ENCODE data around the gene NCF4.

The NCF4 gene

GRCh38 chr22:36865346-36865745 is 4.5 kb downstream of the NCF4 start:
- H3K27ac ChIP-seq = peak overlapping the region; percentile 95
- TF ChIP-seq, protein P1, sequence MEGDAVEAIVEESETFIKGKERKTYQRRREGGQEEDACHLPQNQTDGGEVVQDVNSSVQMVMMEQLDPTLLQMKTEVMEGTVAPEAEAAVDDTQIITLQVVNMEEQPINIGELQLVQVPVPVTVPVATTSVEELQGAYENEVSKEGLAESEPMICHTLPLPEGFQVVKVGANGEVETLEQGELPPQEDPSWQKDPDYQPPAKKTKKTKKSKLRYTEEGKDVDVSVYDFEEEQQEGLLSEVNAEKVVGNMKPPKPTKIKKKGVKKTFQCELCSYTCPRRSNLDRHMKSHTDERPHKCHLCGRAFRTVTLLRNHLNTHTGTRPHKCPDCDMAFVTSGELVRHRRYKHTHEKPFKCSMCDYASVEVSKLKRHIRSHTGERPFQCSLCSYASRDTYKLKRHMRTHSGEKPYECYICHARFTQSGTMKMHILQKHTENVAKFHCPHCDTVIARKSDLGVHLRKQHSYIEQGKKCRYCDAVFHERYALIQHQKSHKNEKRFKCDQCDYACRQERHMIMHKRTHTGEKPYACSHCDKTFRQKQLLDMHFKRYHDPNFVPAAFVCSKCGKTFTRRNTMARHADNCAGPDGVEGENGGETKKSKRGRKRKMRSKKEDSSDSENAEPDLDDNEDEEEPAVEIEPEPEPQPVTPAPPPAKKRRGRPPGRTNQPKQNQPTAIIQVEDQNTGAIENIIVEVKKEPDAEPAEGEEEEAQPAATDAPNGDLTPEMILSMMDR (IDR thresholded peaks at IDR 0.05) = no peak
- peaks cover 67 to 75% of the 10 kb centered on the region in 2 experiments for H3K4me1 ChIP-seq (ENCODE audit: control insufficient read depth in 1 of 2, insufficient read depth in 1 of 2, low read depth in 1 of 2, low read length in 1 of 2)
- H3K27me3 ChIP-seq = no peaks in the 10 kb centered on the region
- no peak overlapping the region for H3K4me3 ChIP-seq (ENCODE audit: low read depth in 1 of 2, low read length in 1 of 2)
- H3K36me3 ChIP-seq = peaks cover 71% of the 10 kb centered on the region
- H3K9me3 ChIP-seq = no peaks in the 10 kb centered on the region

GRCh38 chr22:36867695-36868094 is 6.9 kb downstream of the NCF4 start:
- TF ChIP-seq, protein P1 (IDR thresholded peaks at IDR 0.05) = no peak
- no peaks in the 10 kb centered on the region for H3K9me3 ChIP-seq
- H3K27ac ChIP-seq = peak overlapping the region; percentile 95
- peaks cover 74% of the 10 kb centered on the region in 2 experiments for H3K4me1 ChIP-seq (ENCODE audit: control insufficient read depth in 1 of 2, insufficient read depth in 1 of 2, low read depth in 1 of 2, low read length in 1 of 2)
- no peaks in the 10 kb centered on the region for H3K27me3 ChIP-seq
- no peak overlapping the region for H3K4me3 ChIP-seq (ENCODE audit: low read depth in 1 of 2, low read length in 1 of 2)
- H3K36me3 ChIP-seq = peaks cover 95% of the 10 kb centered on the region

- TF ChIP-seq, protein P1 (IDR thresholded peaks at IDR 0.05) = no peak
- H3K4me1 ChIP-seq (ENCODE audit: control insufficient read depth in 1 of 2, insufficient read depth in 1 of 2, low read depth in 1 of 2, low read length in 1 of 2) = peaks cover 74% of the 10 kb centered on the region in 2 experiments
- H3K36me3 ChIP-seq = peaks cover 99% of the 10 kb centered on the region
- H3K27ac ChIP-seq = peak overlapping the region; percentile 95
- no peaks in the 10 kb centered on the region for H3K27me3 ChIP-seq
- no peak overlapping the region for H3K4me3 ChIP-seq (ENCODE audit: low read depth in 1 of 2, low read length in 1 of 2)
- no peaks in the 10 kb centered on the region for H3K9me3 ChIP-seq
These were observed 7.9 kb downstream of the NCF4 start for GRCh38 chr22:36868546-36869181.

- H3K4me1 ChIP-seq (ENCODE audit: control insufficient read depth in 1 of 2, insufficient read depth in 1 of 2, low read depth in 1 of 2, low read length in 1 of 2) = peaks cover 74% of the 10 kb centered on the region in 2 experiments
- H3K9me3 ChIP-seq = no peaks in the 10 kb centered on the region
- peak overlapping the region; percentile 95 for H3K27ac ChIP-seq
- TF ChIP-seq, protein P1 (IDR thresholded peaks at IDR 0.05) = no peak
- H3K27me3 ChIP-seq = no peaks in the 10 kb centered on the region
- H3K36me3 ChIP-seq = peaks cover 93% of the 10 kb centered on the region
- no peak overlapping the region for H3K4me3 ChIP-seq (ENCODE audit: low read depth in 1 of 2, low read length in 1 of 2)
These were observed 9.4 kb downstream of the NCF4 start for GRCh38 chr22:36870250-36870649.

- Histone ChIP-seq H3K9me3 (no peaks in the 10 kb centered on the region), H3K4me3 (ENCODE audit: low read depth in 1 of 2, low read length in 1 of 2) (no peak overlapping the region), H3K27me3 (no peaks in the 10 kb centered on the region), H3K4me1 (ENCODE audit: control insufficient read depth in 1 of 2, insufficient read depth in 1 of 2, low read depth in 1 of 2, low read length in 1 of 2) (peaks cover 76 to 87% of the 10 kb centered on the region in 2 experiments), H3K36me3 (peaks cover 93% of the 10 kb centered on the region), H3K27ac (peak overlapping the region; percentile 95)
- TF ChIP-seq, protein P1 (IDR thresholded peaks at IDR 0.05) = no peak
These were observed 10.9 kb downstream of the NCF4 start for GRCh38 chr22:36871669-36872081.

Measured in neutrophil (primary cell).